Omental fat pad (tissue), 4 donors: Measurements from ENCODE around the gene DNAJC27. TPM values are rescaled to one million over a fixed set of nuclear protein-coding genes. Genes with fewer than 3 reads are reported as not detected.
"Not testable (repeated sequence)": the region's sequence is repeated elsewhere in the genome, so short reads cannot be mapped to it uniquely, and the experiment has no call there.

ENCODE experiments used
- ATAC-seq: fragments of 150-250 bp; one replicate; pipeline ENCODE4 v1.9.1; 2016; ENCODE audit warnings: mild to moderate bottlenecking, moderate library complexity; ENCODE audit not compliant: low FRiP score
- DNase-seq: peaks from one replicate; pipeline ENCODE4 v3.0.0-alpha.2; 2019; ENCODE audit warnings: low spot score
- CTCF ChIP-seq, 3 donors: fragments of 450-650 bp; IDR thresholded peaks; one replicate each; pipeline ENCODE4 v1.5.1; 2016 to 2017; ENCODE audit warnings: antibody characterized with exemption in 3 of 3, mild to moderate bottlenecking in 3 of 3, moderate library complexity in 2 of 3
- total RNA-seq, 4 donors: library from RNA; depleted of rRNA; stranded (reverse); fragments of >200 nt; gene quantifications; one replicate each; pipeline ENCODE4 v1.1.0, GENCODE V29; 2016

The DNAJC27 gene
- total RNA-seq, result 10 to 100 TPM in 2 of 4 donors, 1 to 10 TPM in 2; 7.2 to 21.8 (median 10.8) TPM

GRCh38 chr2:24971536-24972314 is at the start of gene DNAJC27:
Gene DNAJC27 (minus strand): TSS chr2:24971955. CDS start chr2:24971904, 51 bp downstream.
- peak; percentile 98 for ATAC-seq
- no peak for TF ChIP-seq CTCF (IDR thresholded peaks at IDR 0.05)
- DNase-seq, result peak; percentile 89

GRCh38 chr2:25018681-25019080 is 46.9 kb upstream of the DNAJC27 start:
- ATAC-seq (no peak), DNase-seq (no peak)
- no peak for TF ChIP-seq CTCF (IDR thresholded peaks at IDR 0.05)

- DNase-seq (no peak), ATAC-seq (no peak)
- TF ChIP-seq CTCF (IDR thresholded peaks at IDR 0.05), result no peak
These were observed 42.9 kb upstream of the DNAJC27 start for GRCh38 chr2:25014631-25015030.

GRCh38 chr2:25011342-25011741 is 39.6 kb upstream of the DNAJC27 start:
- not testable (repeated sequence) for ATAC-seq, DNase-seq

GRCh38 chr2:25009954-25010353 is 38.2 kb upstream of the DNAJC27 start:
- ATAC-seq (no peak), DNase-seq (no peak)
- no peak for TF ChIP-seq CTCF (IDR thresholded peaks at IDR 0.05)

- no peak for ATAC-seq
These were observed 30.3 kb upstream of the DNAJC27 start for GRCh38 chr2:25002066-25002465.

GRCh38 chr2:25001325-25001637 is 29.5 kb upstream of the DNAJC27 start:
- ATAC-seq, result no peak
- no peak for TF ChIP-seq CTCF (IDR thresholded peaks at IDR 0.05)
- DNase-seq, result no peak

More at GRCh38 chr2:25002066-25002465, 30.3 kb upstream of the DNAJC27 start:
- DNase-seq, result no peak
- TF ChIP-seq CTCF (IDR thresholded peaks at IDR 0.05), result no peak
